Activated naive CD8-positive, alpha-beta T cell (primary cell): ENCODE results near the gene ZSWIM6.

Source experiments
- H3K27ac Mint-ChIP-seq: one replicate; pipeline ENCODE4 v1.8.0; 2021; ENCODE audit warnings: mixed read lengths
- H3K27me3 Mint-ChIP-seq: one replicate; pipeline ENCODE4 v1.8.0; 2021; ENCODE audit warnings: mixed read lengths
- H3K36me3 Mint-ChIP-seq: one replicate; pipeline ENCODE4 v1.8.0; 2021; ENCODE audit warnings: mixed read lengths
- H3K4me1 Mint-ChIP-seq: one replicate; pipeline ENCODE4 v1.8.0; 2021; ENCODE audit warnings: low read depth, mixed read lengths
- H3K4me3 Mint-ChIP-seq: one replicate; pipeline ENCODE4 v1.8.0; 2021; ENCODE audit warnings: mild to moderate bottlenecking, mixed read lengths
- H3K9me3 Mint-ChIP-seq: one replicate; pipeline ENCODE4 v1.8.0; 2021; ENCODE audit warnings: low read depth, mixed read lengths

Gene ZSWIM6

DNA sequence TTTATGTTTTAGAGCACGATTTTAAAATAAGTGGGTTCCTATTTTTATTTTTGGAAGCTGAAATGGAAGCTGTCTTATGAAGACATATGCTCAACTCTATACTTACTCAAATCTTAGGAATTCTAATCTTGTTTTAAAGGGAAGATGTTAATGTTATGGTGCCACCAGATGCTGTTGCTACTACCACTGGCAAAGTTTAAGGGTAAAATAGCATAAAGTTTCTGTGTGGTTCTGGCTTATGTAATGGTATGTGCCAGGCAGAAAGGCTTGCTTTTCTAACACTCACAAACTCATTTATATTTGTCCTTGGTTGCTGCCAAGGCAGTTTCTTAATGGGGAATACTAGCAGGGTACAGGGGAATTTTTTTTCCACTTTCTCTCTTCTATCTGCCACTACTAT, 204.9 kb downstream of the ZSWIM6 start:
- Mint-ChIP-seq H3K4me1 (peaks cover 14% of the 10 kb centered on the region), H3K9me3 (no peaks in the 10 kb centered on the region), H3K27ac (no peak overlapping the region), H3K27me3 (no peaks in the 10 kb centered on the region), H3K4me3 (no peak overlapping the region), H3K36me3 (peaks cover 35% of the 10 kb centered on the region)

- Mint-ChIP-seq H3K36me3 (peaks cover 44% of the 10 kb centered on the region), H3K4me3 (no peak overlapping the region), H3K27me3 (no peaks in the 10 kb centered on the region), H3K9me3 (peaks cover 4% of the 10 kb centered on the region), H3K4me1 (peaks cover 11% of the 10 kb centered on the region), H3K27ac (no peak overlapping the region)
Measured at GRCh38 chr5:61538722-61539501, 206.9 kb downstream of the ZSWIM6 start.

DNA sequence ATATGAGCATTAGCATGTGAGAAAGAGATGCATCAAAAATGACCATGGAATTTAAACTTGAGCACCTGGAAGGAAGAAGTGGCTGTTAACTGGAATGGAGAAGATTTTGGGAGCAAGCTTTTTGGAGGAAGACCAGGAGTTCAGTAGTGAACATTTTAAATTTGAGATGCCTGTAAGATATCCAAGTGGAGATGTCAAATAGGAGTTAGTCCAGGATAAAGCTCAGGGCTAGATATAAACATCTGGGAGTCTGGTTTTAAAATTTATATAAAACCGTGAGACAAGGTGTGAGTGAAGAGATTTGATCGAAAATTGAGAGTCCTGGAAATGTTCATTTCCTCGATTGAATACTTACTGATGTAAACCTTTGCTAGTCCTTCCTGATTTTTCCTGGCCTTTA, 217.5 kb downstream of the ZSWIM6 start:
- Mint-ChIP-seq H3K36me3 (peaks cover 17% of the 10 kb centered on the region), H3K4me3 (no peak overlapping the region), H3K27me3 (no peaks in the 10 kb centered on the region), H3K27ac (no peak overlapping the region), H3K4me1 (no peaks in the 10 kb centered on the region), H3K9me3 (peaks cover 3% of the 10 kb centered on the region)

GRCh38 chr5:61551637-61552313, 219.7 kb downstream of the ZSWIM6 start:
- H3K27ac Mint-ChIP-seq: no peak overlapping the region
- no peak overlapping the region for H3K4me3 Mint-ChIP-seq
- peaks cover 5% of the 10 kb centered on the region for H3K27me3 Mint-ChIP-seq
- peaks cover 7% of the 10 kb centered on the region for H3K36me3 Mint-ChIP-seq
- peaks cover 3% of the 10 kb centered on the region for H3K9me3 Mint-ChIP-seq
- H3K4me1 Mint-ChIP-seq: no peaks in the 10 kb centered on the region

DNA sequence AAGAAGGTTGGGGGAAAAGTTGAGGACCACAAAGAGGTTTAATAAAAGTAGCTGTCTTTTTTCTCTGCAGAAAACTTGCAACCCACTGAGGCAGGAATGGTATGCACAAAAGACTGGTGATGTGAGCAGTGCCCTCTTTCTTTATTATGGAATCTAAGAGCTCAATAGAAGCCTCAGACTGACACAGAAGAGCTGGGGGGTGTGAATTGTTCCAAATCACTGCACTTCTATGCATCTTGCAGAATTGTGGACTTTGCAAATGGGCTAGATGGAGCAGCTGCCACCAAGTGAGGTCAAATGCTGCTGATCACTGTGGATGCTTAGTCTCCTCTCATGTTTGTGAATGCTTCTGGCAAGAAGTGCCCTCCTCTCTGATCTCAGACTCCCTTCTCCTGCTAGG, 227.1 kb downstream of the ZSWIM6 start:
- Mint-ChIP-seq H3K9me3 (no peaks in the 10 kb centered on the region), H3K4me1 (no peaks in the 10 kb centered on the region), H3K27me3 (peaks cover 5% of the 10 kb centered on the region), H3K36me3 (no peaks in the 10 kb centered on the region), H3K27ac (no peak overlapping the region), H3K4me3 (no peak overlapping the region)

DNA sequence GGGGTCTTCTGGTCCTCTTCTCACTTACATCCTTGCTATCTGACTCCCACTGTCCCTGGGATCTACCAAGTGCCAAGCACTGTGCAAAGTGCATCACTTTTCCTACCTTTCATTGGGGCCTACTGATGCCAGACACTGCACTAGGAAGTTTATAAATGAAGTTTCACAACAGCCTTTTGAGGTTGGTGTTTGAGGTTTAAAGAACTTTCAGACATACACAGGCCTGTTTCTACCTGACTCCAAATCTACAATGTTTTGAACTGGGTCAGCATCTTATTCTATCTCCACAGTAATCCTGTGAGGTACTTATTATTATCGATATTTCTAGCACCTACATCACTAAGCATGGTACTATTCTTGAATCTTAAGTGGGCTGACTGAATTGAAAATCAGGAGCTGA, 227.7 kb downstream of the ZSWIM6 start:
- no peaks in the 10 kb centered on the region for H3K9me3 Mint-ChIP-seq
- H3K27ac Mint-ChIP-seq: no peak overlapping the region
- H3K4me1 Mint-ChIP-seq: no peaks in the 10 kb centered on the region
- H3K36me3 Mint-ChIP-seq: no peaks in the 10 kb centered on the region
- H3K27me3 Mint-ChIP-seq: peaks cover 5% of the 10 kb centered on the region
- no peak overlapping the region for H3K4me3 Mint-ChIP-seq

GRCh38 chr5:61563401-61563800, 231.3 kb downstream of the ZSWIM6 start:
- Mint-ChIP-seq H3K9me3 (no peaks in the 10 kb centered on the region), H3K27me3 (no peaks in the 10 kb centered on the region), H3K27ac (no peak overlapping the region), H3K36me3 (no peaks in the 10 kb centered on the region), H3K4me3 (no peak overlapping the region), H3K4me1 (no peaks in the 10 kb centered on the region)

- Mint-ChIP-seq H3K4me3 (no peak overlapping the region), H3K27me3 (no peaks in the 10 kb centered on the region), H3K9me3 (no peaks in the 10 kb centered on the region), H3K27ac (no peak overlapping the region), H3K4me1 (no peaks in the 10 kb centered on the region), H3K36me3 (no peaks in the 10 kb centered on the region)
Measured at GRCh38 chr5:61567337-61567736, 235.3 kb downstream of the ZSWIM6 start.

DNA sequence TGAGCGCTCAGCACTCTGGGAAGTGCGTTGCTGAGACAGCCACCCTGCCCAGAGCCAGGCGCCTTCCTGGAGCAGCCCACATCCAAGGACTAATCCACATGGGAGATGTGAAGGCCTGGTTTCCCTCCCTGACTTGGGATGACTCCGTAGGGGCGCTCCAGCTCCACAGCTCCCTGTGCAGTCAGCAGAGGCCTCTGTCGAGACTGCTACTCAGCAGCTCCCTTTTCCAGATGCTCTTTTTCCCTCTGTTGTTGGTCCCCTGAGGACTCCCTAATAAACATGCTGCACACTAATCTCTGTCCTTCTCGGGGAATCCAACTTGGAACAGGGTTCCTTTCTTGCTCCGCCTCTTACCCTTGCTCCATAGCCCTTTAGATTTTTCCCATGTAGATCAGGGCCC, 237.3 kb downstream of the ZSWIM6 start:
- no peaks in the 10 kb centered on the region for H3K36me3 Mint-ChIP-seq
- H3K4me3 Mint-ChIP-seq: no peak overlapping the region
- no peaks in the 10 kb centered on the region for H3K27me3 Mint-ChIP-seq
- no peak overlapping the region for H3K27ac Mint-ChIP-seq
- no peaks in the 10 kb centered on the region for H3K9me3 Mint-ChIP-seq
- H3K4me1 Mint-ChIP-seq: no peaks in the 10 kb centered on the region

DNA sequence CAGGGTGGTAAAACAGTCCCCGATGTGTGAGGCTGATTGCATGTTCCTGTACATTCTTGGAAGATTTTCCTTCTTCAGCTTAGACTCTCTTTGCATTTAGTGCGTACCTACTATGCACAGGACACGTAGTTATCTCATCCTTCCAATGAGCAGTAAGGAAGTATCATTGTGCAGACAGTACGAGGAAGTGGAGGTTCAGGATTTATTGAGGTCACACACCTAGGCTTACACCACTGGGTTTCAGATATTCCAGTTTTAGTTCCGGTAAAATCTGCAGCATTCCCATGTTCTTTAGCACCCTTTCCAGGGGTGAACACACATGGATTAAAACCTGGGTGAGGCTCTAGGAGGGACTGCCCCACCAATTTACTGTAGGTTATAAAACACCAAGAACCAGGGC, 238.7 kb downstream of the ZSWIM6 start:
- Mint-ChIP-seq H3K27me3 (no peaks in the 10 kb centered on the region), H3K9me3 (no peaks in the 10 kb centered on the region), H3K4me1 (no peaks in the 10 kb centered on the region), H3K27ac (no peak overlapping the region), H3K4me3 (no peak overlapping the region), H3K36me3 (no peaks in the 10 kb centered on the region)

- Mint-ChIP-seq H3K9me3 (no peaks in the 10 kb centered on the region), H3K36me3 (no peaks in the 10 kb centered on the region), H3K4me3 (no peak overlapping the region), H3K4me1 (no peaks in the 10 kb centered on the region), H3K27me3 (no peaks in the 10 kb centered on the region), H3K27ac (no peak overlapping the region)
Measured at GRCh38 chr5:61572959-61573358, 240.9 kb downstream of the ZSWIM6 start.

DNA sequence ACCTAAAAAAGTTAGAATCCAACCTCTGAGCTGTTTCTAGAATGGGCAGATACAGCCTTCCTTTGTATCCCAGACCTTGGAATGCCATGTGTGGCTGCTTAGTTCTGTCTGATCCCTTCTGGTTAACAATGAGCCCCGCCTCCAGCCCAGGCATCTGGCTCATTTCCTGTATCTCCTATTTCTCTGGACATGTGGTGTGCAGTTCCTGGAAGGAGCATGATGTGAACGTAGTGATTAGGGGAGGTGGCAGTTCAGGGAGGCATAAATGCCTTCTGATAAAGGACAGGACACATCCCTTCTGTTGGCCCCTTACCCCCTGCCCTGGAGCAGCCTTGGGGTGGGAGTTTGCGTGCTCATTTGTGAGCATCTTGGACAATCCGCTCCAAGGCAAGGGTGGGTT, 243.0 kb downstream of the ZSWIM6 start:
- Mint-ChIP-seq H3K4me1 (no peaks in the 10 kb centered on the region), H3K27ac (no peak overlapping the region), H3K36me3 (no peaks in the 10 kb centered on the region), H3K9me3 (no peaks in the 10 kb centered on the region), H3K27me3 (no peaks in the 10 kb centered on the region), H3K4me3 (no peak overlapping the region)

GRCh38 chr5:61575581-61575980, 243.5 kb downstream of the ZSWIM6 start:
- H3K27me3 Mint-ChIP-seq: no peaks in the 10 kb centered on the region
- no peak overlapping the region for H3K27ac Mint-ChIP-seq
- no peaks in the 10 kb centered on the region for H3K36me3 Mint-ChIP-seq
- H3K9me3 Mint-ChIP-seq: no peaks in the 10 kb centered on the region
- no peaks in the 10 kb centered on the region for H3K4me1 Mint-ChIP-seq
- H3K4me3 Mint-ChIP-seq: no peak overlapping the region

GRCh38 chr5:61576556-61576955, 244.5 kb downstream of the ZSWIM6 start:
- Mint-ChIP-seq H3K4me3 (no peak overlapping the region), H3K9me3 (no peaks in the 10 kb centered on the region), H3K27me3 (no peaks in the 10 kb centered on the region), H3K36me3 (no peaks in the 10 kb centered on the region), H3K4me1 (no peaks in the 10 kb centered on the region), H3K27ac (no peak overlapping the region)

DNA sequence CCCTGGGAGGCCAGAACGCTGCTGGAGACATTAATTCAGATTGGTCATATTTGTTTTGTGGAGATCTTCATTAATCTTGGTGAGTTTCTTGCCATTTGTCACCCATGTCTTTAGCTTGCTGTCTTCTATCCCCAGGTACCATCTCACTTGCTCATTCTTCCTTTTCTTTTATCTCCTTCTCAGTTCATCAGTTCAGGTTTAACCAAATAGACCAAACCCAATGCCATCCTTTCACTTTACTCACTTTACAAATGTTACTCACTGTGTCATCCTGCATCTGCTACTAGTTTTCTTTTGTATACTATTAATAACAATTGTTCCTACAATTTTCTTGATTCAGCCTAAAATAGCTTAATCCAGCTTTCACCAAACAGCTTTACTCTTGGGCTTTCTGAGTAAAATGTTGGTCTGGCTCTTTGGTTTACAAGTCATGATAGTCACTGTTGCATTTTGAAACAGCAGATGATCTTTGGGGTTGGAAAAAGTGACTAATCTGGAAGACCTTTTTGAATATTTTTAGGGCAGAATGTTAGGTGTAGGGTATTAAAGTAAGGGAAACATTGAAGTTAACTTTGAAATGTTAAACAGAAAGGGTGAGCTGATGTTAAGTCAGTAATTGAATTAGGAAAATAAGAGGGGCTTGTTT, 246.9 kb downstream of the ZSWIM6 start:
- peaks cover 2% of the 10 kb centered on the region for H3K27me3 Mint-ChIP-seq
- no peak overlapping the region for H3K4me3 Mint-ChIP-seq
- no peaks in the 10 kb centered on the region for H3K4me1 Mint-ChIP-seq
- no peaks in the 10 kb centered on the region for H3K36me3 Mint-ChIP-seq
- no peaks in the 10 kb centered on the region for H3K9me3 Mint-ChIP-seq
- no peak overlapping the region for H3K27ac Mint-ChIP-seq
